ENCODE measurements around the gene SORT1. TPM values are rescaled to one million over a fixed set of nuclear protein-coding genes. Genes with fewer than 3 reads are reported as not detected.

SORT1 gene
- total and polyA plus RNA-seq, 2 of the 13 experiments (the other 11 are each of a cell fraction or from before 2014, with no cell fraction given), result 32.4 to 93.0 TPM

GRCh38 chr1:109306832-109307273 lies 90.9 kb downstream of the SORT1 start, which contains the start of gene MYBPHL (continued):
- TF ChIP-seq TRIM22 (IDR thresholded peaks at IDR 0.05), result no peak
- TF ChIP-seq FOSL1 (CRISPR knock-in tag; IDR thresholded peaks at IDR 0.05; ENCODE audit: borderline replicate concordance), result no peak
- no peak for TF ChIP-seq EEA1 (CRISPR knock-in tag; IDR thresholded peaks at IDR 0.05; ENCODE audit: borderline replicate concordance)
- no peak for TF ChIP-seq ZBTB1 (CRISPR knock-in tag; IDR thresholded peaks at IDR 0.05; ENCODE audit: borderline replicate concordance)
- TF ChIP-seq, protein P1, sequence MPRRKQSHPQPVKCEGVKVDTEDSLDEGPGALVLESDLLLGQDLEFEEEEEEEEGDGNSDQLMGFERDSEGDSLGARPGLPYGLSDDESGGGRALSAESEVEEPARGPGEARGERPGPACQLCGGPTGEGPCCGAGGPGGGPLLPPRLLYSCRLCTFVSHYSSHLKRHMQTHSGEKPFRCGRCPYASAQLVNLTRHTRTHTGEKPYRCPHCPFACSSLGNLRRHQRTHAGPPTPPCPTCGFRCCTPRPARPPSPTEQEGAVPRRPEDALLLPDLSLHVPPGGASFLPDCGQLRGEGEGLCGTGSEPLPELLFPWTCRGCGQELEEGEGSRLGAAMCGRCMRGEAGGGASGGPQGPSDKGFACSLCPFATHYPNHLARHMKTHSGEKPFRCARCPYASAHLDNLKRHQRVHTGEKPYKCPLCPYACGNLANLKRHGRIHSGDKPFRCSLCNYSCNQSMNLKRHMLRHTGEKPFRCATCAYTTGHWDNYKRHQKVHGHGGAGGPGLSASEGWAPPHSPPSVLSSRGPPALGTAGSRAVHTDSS (CRISPR knock-in tag; conservative IDR thresholded peaks at IDR 0.05), result no peak
- TF ChIP-seq ZNF362 (CRISPR knock-in tag; IDR thresholded peaks at IDR 0.05; ENCODE audit: borderline replicate concordance), result no peak
- TF ChIP-seq ZNF557 (CRISPR knock-in tag; IDR thresholded peaks at IDR 0.05), result no peak
- TF ChIP-seq IRF1 (CRISPR knock-in tag; IDR thresholded peaks at IDR 0.05; ENCODE audit: low read depth), result no peak
- TF ChIP-seq ELK4 (CRISPR knock-in tag; IDR thresholded peaks at IDR 0.05; ENCODE audit: borderline replicate concordance), result no peak
- no peak for TF ChIP-seq ZNF572 (CRISPR knock-in tag; IDR thresholded peaks at IDR 0.05)
- no peak for TF ChIP-seq ZNF451 (CRISPR knock-in tag; IDR thresholded peaks at IDR 0.05)
- no peak for TF ChIP-seq RBM39 (IDR thresholded peaks at IDR 0.05; ENCODE audit: low read depth, low read length, poor library complexity, severe bottlenecking)
- TF ChIP-seq CEBPG (CRISPR knock-in tag; IDR thresholded peaks at IDR 0.05), result peak; percentile 79
- no peak for TF ChIP-seq THYN1 (CRISPR knock-in tag; IDR thresholded peaks at IDR 0.05; ENCODE audit: borderline replicate concordance, low read depth)
- TF ChIP-seq, protein P2, sequence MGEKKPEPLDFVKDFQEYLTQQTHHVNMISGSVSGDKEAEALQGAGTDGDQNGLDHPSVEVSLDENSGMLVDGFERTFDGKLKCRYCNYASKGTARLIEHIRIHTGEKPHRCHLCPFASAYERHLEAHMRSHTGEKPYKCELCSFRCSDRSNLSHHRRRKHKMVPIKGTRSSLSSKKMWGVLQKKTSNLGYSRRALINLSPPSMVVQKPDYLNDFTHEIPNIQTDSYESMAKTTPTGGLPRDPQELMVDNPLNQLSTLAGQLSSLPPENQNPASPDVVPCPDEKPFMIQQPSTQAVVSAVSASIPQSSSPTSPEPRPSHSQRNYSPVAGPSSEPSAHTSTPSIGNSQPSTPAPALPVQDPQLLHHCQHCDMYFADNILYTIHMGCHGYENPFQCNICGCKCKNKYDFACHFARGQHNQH (CRISPR knock-in tag; IDR thresholded peaks at IDR 0.05), result no peak
- TF ChIP-seq ZNF446 (CRISPR knock-in tag; IDR thresholded peaks at IDR 0.05), result no peak
- TF ChIP-seq SALL1 (CRISPR knock-in tag; IDR thresholded peaks at IDR 0.05), result peak; percentile 68; the same call in 1 of the 2 replicates
- TF ChIP-seq ZNF296 (CRISPR knock-in tag; conservative IDR thresholded peaks at IDR 0.05), result no peak
